ENCODE data around the gene BLOC1S5.

GRCh38 chr6:8086755-8087306, 22.6 kb upstream of the BLOC1S5 start:
- TF ChIP-seq CTCF (IDR thresholded peaks at IDR 0.05; ENCODE audit: low read length) = no peak
- TF ChIP-seq EZH2phosphoT487 (IDR thresholded peaks at IDR 0.05; ENCODE audit: low read length) = no peak
